Osteoblast (primary cell): ENCODE data around the gene TAF10. TPM values are rescaled to one million over a fixed set of nuclear protein-coding genes. Genes with fewer than 3 reads are reported as not detected.

ENCODE experiments used
- DNase-seq: peaks from one replicate; pipeline ENCODE4 v3.0.0; 2011; ENCODE audit warnings: low spot score, mixed read lengths; ENCODE audit not compliant: insufficient read length; ENCODE audit errors: missing footprints
- H2AFZ ChIP-seq: 2 replicates; pipeline ENCODE4 v1.6.0; 2011; ENCODE audit warnings: mild to moderate bottlenecking, low read length
- H3K27ac ChIP-seq: 2 replicates; pipeline ENCODE4 v1.5.1; 2011; ENCODE audit warnings: mild to moderate bottlenecking, low read depth, low read length, moderate library complexity
- H3K27me3 ChIP-seq: 2 replicates; pipeline ENCODE4 v1.6.0; 2012; ENCODE audit warnings: mild to moderate bottlenecking, control low read depth, inconsistent platforms, low read length, moderate library complexity; ENCODE audit not compliant: insufficient read depth
- H3K36me3 ChIP-seq: 2 replicates; pipeline ENCODE4 v1.5.1; 2011; ENCODE audit warnings: mild to moderate bottlenecking, low read length, control low read depth, moderate library complexity; ENCODE audit not compliant: insufficient read depth
- H3K4me1 ChIP-seq: 2 replicates; pipeline ENCODE4 v1.5.1; 2011; ENCODE audit warnings: mild to moderate bottlenecking, low read length, control low read depth, moderate library complexity; ENCODE audit not compliant: insufficient read depth
- H3K4me2 ChIP-seq: 2 replicates; pipeline ENCODE4 v1.6.0; 2011; ENCODE audit warnings: mild to moderate bottlenecking, low read length; ENCODE audit not compliant: insufficient read depth
- H3K4me3 ChIP-seq: fragments of 200-600 bp; sonication (generic); 3 replicates; pipeline ENCODE4 v1.5.1; 2012; ENCODE audit warnings: mild to moderate bottlenecking, low read length, inconsistent platforms; ENCODE audit not compliant: insufficient read depth
- H3K79me2 ChIP-seq: 2 replicates; pipeline ENCODE4 v1.6.0; 2012; ENCODE audit warnings: mild to moderate bottlenecking, low read length, control low read depth, inconsistent platforms; ENCODE audit not compliant: insufficient read depth
- H3K9me3 ChIP-seq: 2 replicates; pipeline ENCODE4 v1.5.1; 2011; ENCODE audit warnings: low read depth, low read length, control low read depth
- H4K20me1 ChIP-seq: 2 replicates; pipeline ENCODE4 v1.6.0; 2012; ENCODE audit warnings: mild to moderate bottlenecking, low read length, control low read depth; ENCODE audit not compliant: insufficient read depth
- CTCF ChIP-seq: IDR thresholded peaks from 2 replicates; pipeline ENCODE4 v1.5.1; 2011; ENCODE audit warnings: mild to moderate bottlenecking, low read depth, low read length, moderate library complexity; ENCODE audit errors: extremely low read depth
- total RNA-seq: library from RNA; depleted of rRNA; stranded (reverse); fragments of >200 nt; gene quantifications from 2 replicates; pipeline ENCODE4 v1.2.3, GENCODE V29; 2012

The TAF10 gene
- total RNA-seq, 1 donor, result 23.5 TPM

GRCh38 chr11:6630632-6631291 is 18.7 kb upstream of the TAF10 start:
- Histone ChIP-seq H3K4me1 (peaks cover 6% of the 10 kb centered on the region), H4K20me1 (no peaks in the 10 kb centered on the region), H3K27ac (no peak overlapping the region), H3K36me3 (no peaks in the 10 kb centered on the region), H2AFZ (no peak overlapping the region), H3K79me2 (no peaks in the 10 kb centered on the region), H3K4me2 (no peak overlapping the region), H3K27me3 (no peaks in the 10 kb centered on the region), H3K4me3 (no peak overlapping the region), H3K9me3 (no peaks in the 10 kb centered on the region)
- no peak for TF ChIP-seq CTCF
- no peak for DNase-seq

GRCh38 chr11:6629892-6630631 is 18.0 kb upstream of the TAF10 start:
- peak; percentile 68 for DNase-seq
- no peak for TF ChIP-seq CTCF
- Histone ChIP-seq H2AFZ (no peak overlapping the region), H3K79me2 (no peaks in the 10 kb centered on the region), H3K27ac (no peak overlapping the region), H3K27me3 (no peaks in the 10 kb centered on the region), H3K4me3 (no peak overlapping the region), H3K9me3 (no peaks in the 10 kb centered on the region), H3K36me3 (no peaks in the 10 kb centered on the region), H4K20me1 (no peaks in the 10 kb centered on the region), H3K4me1 (no peaks in the 10 kb centered on the region), H3K4me2 (no peak overlapping the region)

GRCh38 chr11:6629573-6629891 is 17.5 kb upstream of the TAF10 start:
- TF ChIP-seq CTCF, result no peak
- H3K4me1 ChIP-seq, result no peaks in the 10 kb centered on the region
- DNase-seq, result no peak

GRCh38 chr11:6628526-6628925 is 16.5 kb upstream of the TAF10 start:
- H2AFZ ChIP-seq, result no peak overlapping the region
- no peaks in the 10 kb centered on the region for H3K36me3 ChIP-seq
- H3K9me3 ChIP-seq, result no peaks in the 10 kb centered on the region
- no peak overlapping the region for H3K4me3 ChIP-seq
- no peaks in the 10 kb centered on the region for H4K20me1 ChIP-seq
- no peaks in the 10 kb centered on the region for H3K27me3 ChIP-seq
- no peaks in the 10 kb centered on the region for H3K79me2 ChIP-seq
- H3K27ac ChIP-seq, result no peak overlapping the region
- no peak overlapping the region for H3K4me2 ChIP-seq
- no peaks in the 10 kb centered on the region for H3K4me1 ChIP-seq
- DNase-seq, result no peak
- TF ChIP-seq CTCF, result no peak

More at GRCh38 chr11:6629573-6629891, 17.5 kb upstream of the TAF10 start:
- H3K9me3 ChIP-seq, result no peaks in the 10 kb centered on the region
- H3K36me3 ChIP-seq, result no peaks in the 10 kb centered on the region
- H3K27me3 ChIP-seq, result no peaks in the 10 kb centered on the region
- H3K4me3 ChIP-seq, result no peak overlapping the region
- no peak overlapping the region for H3K4me2 ChIP-seq
- no peaks in the 10 kb centered on the region for H4K20me1 ChIP-seq
- H3K27ac ChIP-seq, result no peak overlapping the region
- no peaks in the 10 kb centered on the region for H3K79me2 ChIP-seq
- H2AFZ ChIP-seq, result no peak overlapping the region
